Stimulated activated CD4-positive, alpha-beta T cell treated with anti-CD3 and anti-CD28 coated beads, Interleukin-15, amount 100 ng/mL, for 48 hours (primary cell): ENCODE results near the gene RAD17.
A peak's percentile ranks its signal among the peaks of the same experiment; 100 is the strongest.
"Not testable (repeated sequence)": the region's sequence is repeated elsewhere in the genome, so short reads cannot be mapped to it uniquely, and the experiment has no call there.

ENCODE experiments used
- DNase-seq, 2 donors: peaks; one replicate each; pipeline ENCODE4 v3.0.0-alpha.2; 2020; ENCODE audit warnings: low read depth in 2 of 2

RAD17 gene

GRCh38 chr5:69369340-69370121 lies at the start of gene RAD17, which contains the start of the genes AK6 and TAF9:
Gene RAD17, plus strand, starts transcription at chr5:69369818. Its CDS starts 2,391 bp downstream, at chr5:69372209.
Gene AK6, minus strand, starts transcription at chr5:69369520. Its CDS starts 30 bp downstream, at chr5:69369490.
Gene TAF9, minus strand, starts transcription at chr5:69369520. Its CDS starts 3,783 bp downstream, at chr5:69365737.
- DNase-seq = peak; percentile 87 to 88

- no peak for DNase-seq
Measured at GRCh38 chr5:69326365-69326764, 43.3 kb upstream of the RAD17 start.

GRCh38 chr5:69329905-69330489 lies 39.6 kb upstream of the RAD17 start:
- no peak for DNase-seq

- no peak for DNase-seq
Measured at GRCh38 chr5:69331528-69332445, 37.8 kb upstream of the RAD17 start.

GRCh38 chr5:69333668-69334315 lies 35.8 kb upstream of the RAD17 start:
- DNase-seq = not testable (repeated sequence)

- peak; percentile 58 to 75 for DNase-seq
Measured at GRCh38 chr5:69334793-69335268, 34.8 kb upstream of the RAD17 start.

- DNase-seq = no peak
Measured at GRCh38 chr5:69335341-69335935, 34.2 kb upstream of the RAD17 start.

- no peak for DNase-seq
Measured at GRCh38 chr5:69341520-69342161, 28.0 kb upstream of the RAD17 start.

- no peak for DNase-seq
Measured at GRCh38 chr5:69343083-69343482, 26.5 kb upstream of the RAD17 start.

- DNase-seq = no peak
Measured at GRCh38 chr5:69350664-69351063, 19.0 kb upstream of the RAD17 start.

- no peak for DNase-seq
Measured at GRCh38 chr5:69359699-69360098, 9.9 kb upstream of the RAD17 start.

- no peak for DNase-seq
Measured at GRCh38 chr5:69360442-69360841, 9.2 kb upstream of the RAD17 start.

- DNase-seq = no peak
Measured at GRCh38 chr5:69364414-69364813, 5.2 kb upstream of the RAD17 start.

GRCh38 chr5:69364850-69365249 lies 4.8 kb upstream of the RAD17 start:
- no peak for DNase-seq

GRCh38 chr5:69367697-69368279 lies 1.8 kb upstream of the RAD17 start:
- DNase-seq = no peak

- no peak for DNase-seq
Measured at GRCh38 chr5:69368458-69369339, 919 bp upstream of the RAD17 start.

GRCh38 chr5:69370335-69370734 lies 717 bp downstream of the RAD17 start:
- not testable (repeated sequence) for DNase-seq

GRCh38 chr5:69372394-69372793 lies 2.8 kb downstream of the RAD17 start:
- DNase-seq = no peak

GRCh38 chr5:69374911-69375446 lies 5.4 kb downstream of the RAD17 start:
- DNase-seq = no peak
